Measurements from ENCODE around the gene MUSK.

Gene MUSK

DNA sequence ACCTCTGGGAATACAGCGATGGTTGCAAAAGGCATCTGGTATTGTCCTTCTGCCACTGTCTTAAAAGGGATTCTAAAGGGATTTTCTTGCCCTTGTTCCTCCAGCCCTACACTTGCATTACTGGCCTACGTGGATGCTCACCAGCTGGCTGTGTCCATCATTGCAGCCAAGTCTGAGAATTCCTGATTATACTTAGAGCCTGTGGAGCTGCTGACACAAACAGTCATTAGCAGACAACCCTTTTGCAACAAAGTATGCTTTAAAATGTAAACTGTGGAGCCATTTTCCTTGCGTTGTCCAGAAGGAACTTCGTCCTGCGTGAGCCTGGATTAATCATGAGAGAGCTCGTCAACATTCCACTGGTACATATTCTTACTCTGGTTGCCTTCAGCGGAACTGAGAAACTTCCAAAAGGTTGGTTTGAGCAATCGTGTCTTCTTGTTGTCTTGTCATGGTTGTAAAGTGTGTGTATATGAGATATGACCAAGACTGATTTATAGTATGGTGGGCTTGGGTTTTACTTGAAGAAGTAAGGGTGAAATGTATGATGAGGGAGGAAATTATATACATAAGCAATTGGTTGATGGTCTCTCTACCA is at the start of gene MUSK:
MUSK (plus strand) TSS at position 222 of the 598 bp plus-strand sequence; CDS start at position 336, 114 bp downstream.
- TF ChIP-seq ZNF384 (IDR thresholded peaks at IDR 0.05) (no peak), BHLHE40 (IDR thresholded peaks at IDR 0.05; ENCODE audit: borderline replicate concordance) (no peak), ARNT (IDR thresholded peaks at IDR 0.05) (no peak), ELF4 (IDR thresholded peaks at IDR 0.05) (no peak), TARDBP (IDR thresholded peaks at IDR 0.05) (no peak), NFRKB (IDR thresholded peaks at IDR 0.05) (no peak), CTBP1 (IDR thresholded peaks at IDR 0.05; ENCODE audit: borderline replicate concordance) (no peak), FOXM1 (IDR thresholded peaks at IDR 0.05; ENCODE audit: borderline replicate concordance) (no peak), L3MBTL2 (conservative IDR thresholded peaks at IDR 0.05) (no peak), FOXA1 (IDR thresholded peaks at IDR 0.05) (no peak), HDGF (IDR thresholded peaks at IDR 0.05; ENCODE audit: borderline replicate concordance) (no peak), LEF1 (IDR thresholded peaks at IDR 0.05; ENCODE audit: borderline replicate concordance) (no peak)
- TF ChIP-seq, protein P1, sequence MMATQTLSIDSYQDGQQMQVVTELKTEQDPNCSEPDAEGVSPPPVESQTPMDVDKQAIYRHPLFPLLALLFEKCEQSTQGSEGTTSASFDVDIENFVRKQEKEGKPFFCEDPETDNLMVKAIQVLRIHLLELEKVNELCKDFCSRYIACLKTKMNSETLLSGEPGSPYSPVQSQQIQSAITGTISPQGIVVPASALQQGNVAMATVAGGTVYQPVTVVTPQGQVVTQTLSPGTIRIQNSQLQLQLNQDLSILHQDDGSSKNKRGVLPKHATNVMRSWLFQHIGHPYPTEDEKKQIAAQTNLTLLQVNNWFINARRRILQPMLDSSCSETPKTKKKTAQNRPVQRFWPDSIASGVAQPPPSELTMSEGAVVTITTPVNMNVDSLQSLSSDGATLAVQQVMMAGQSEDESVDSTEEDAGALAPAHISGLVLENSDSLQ (IDR thresholded peaks at IDR 0.05), result no peak
- POLR2A ChIA-PET, result no interaction called here

DNA sequence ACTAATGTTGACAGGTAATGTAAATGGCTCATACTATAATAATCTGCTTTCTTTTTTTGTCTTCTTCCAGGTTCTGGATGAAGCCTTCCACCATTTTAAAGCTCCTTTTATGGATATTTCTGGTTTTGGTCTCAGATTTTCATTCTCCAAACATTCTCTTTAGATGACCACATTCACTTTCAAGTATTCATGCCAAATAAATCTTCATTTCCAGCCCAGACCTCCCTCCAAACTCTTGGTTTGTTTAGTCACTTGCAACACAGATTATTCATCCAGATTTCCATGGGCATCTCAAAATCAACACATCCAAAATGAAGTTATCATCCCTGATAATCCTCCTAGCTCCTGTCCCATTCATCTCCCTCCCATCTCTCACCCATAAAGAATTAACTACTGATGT is 48.8 kb upstream of the MUSK start:
- no peak for TF ChIP-seq HDGF (IDR thresholded peaks at IDR 0.05; ENCODE audit: borderline replicate concordance)
- TF ChIP-seq TARDBP (IDR thresholded peaks at IDR 0.05), result no peak
- TF ChIP-seq L3MBTL2 (conservative IDR thresholded peaks at IDR 0.05), result no peak
- TF ChIP-seq FOXK2 (IDR thresholded peaks at IDR 0.05), result no peak
- TF ChIP-seq NFRKB (IDR thresholded peaks at IDR 0.05), result no peak
- no peak for TF ChIP-seq BHLHE40 (IDR thresholded peaks at IDR 0.05; ENCODE audit: borderline replicate concordance)
- TF ChIP-seq FOXA1 (IDR thresholded peaks at IDR 0.05), result no peak
- TF ChIP-seq FOXM1 (IDR thresholded peaks at IDR 0.05; ENCODE audit: borderline replicate concordance), result no peak
- no peak for TF ChIP-seq ZNF384 (IDR thresholded peaks at IDR 0.05)
- no peak for TF ChIP-seq ARNT (IDR thresholded peaks at IDR 0.05)
- TF ChIP-seq SP1 (IDR thresholded peaks at IDR 0.05), result no peak
- TF ChIP-seq, protein P1 (IDR thresholded peaks at IDR 0.05), result no peak
- TF ChIP-seq LEF1 (IDR thresholded peaks at IDR 0.05; ENCODE audit: borderline replicate concordance), result no peak
- TF ChIP-seq CTBP1 (IDR thresholded peaks at IDR 0.05; ENCODE audit: borderline replicate concordance), result no peak
- no peak for DNase-seq (ENCODE audit: extremely low spot score)
- ChIA-PET POLR2A (interaction anchor here (1.4 kb wide), 1 partner anchor 363 kb away, joined by 3 read pairs; no protein-coding TSS in a partner anchor), CTCF (interaction anchor here (1.2 kb wide), 1 partner anchor 20 kb away, joined by 3 read pairs; no protein-coding TSS in a partner anchor)

More for the DNA sequence above, at the start of gene MUSK:
- CTCF ChIA-PET, result no interaction called here
- no peak for DNase-seq (ENCODE audit: extremely low spot score)

GRCh38 chr9:110620726-110621125 is 47.9 kb upstream of the MUSK start:
- TF ChIP-seq NFRKB (IDR thresholded peaks at IDR 0.05) (no peak), ZNF384 (IDR thresholded peaks at IDR 0.05) (no peak), TARDBP (IDR thresholded peaks at IDR 0.05) (no peak)
- ChIA-PET CTCF (interaction anchor here (1.2 kb wide), 1 partner anchor 19 kb away, joined by 3 read pairs; no protein-coding TSS in a partner anchor), POLR2A (no interaction called here)
- no peak for DNase-seq (ENCODE audit: extremely low spot score)

DNA sequence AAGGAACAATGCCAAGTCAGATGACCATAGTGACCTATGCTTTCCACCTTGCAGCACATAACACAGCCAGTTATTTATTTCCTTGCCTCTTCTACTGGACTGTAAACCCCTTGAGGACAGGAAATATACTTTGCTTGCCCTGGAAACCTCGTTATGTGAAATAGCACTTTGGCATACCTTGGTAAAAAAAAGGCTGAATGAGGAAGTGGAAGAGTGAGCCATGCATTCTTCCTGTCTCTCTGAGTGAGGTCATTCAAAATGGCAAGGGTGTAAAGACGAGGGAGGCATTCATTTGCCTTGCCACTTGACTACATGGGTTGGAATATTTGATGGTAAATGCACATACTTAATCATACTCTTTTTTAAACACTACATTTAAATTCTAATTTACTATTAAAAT is 46.2 kb upstream of the MUSK start:
- POLR2A ChIA-PET, result no interaction called here
- CTCF ChIA-PET, result interaction anchor here (0.7 to 1.8 kb wide), 2 partner anchors 194 to 439 kb away, joined by 3 to 10 read pairs; no protein-coding TSS in a partner anchor
- TF ChIP-seq FOXA1 (IDR thresholded peaks at IDR 0.05) (no peak), L3MBTL2 (conservative IDR thresholded peaks at IDR 0.05) (no peak), NFRKB (IDR thresholded peaks at IDR 0.05) (no peak), FOXM1 (IDR thresholded peaks at IDR 0.05; ENCODE audit: borderline replicate concordance) (no peak), TARDBP (IDR thresholded peaks at IDR 0.05) (no peak), FOXK2 (IDR thresholded peaks at IDR 0.05) (no peak), HDGF (IDR thresholded peaks at IDR 0.05; ENCODE audit: borderline replicate concordance) (no peak), ZNF384 (IDR thresholded peaks at IDR 0.05) (no peak), SP1 (IDR thresholded peaks at IDR 0.05) (no peak), ELF4 (IDR thresholded peaks at IDR 0.05) (no peak), CTBP1 (IDR thresholded peaks at IDR 0.05; ENCODE audit: borderline replicate concordance) (no peak), SUZ12 (IDR thresholded peaks at IDR 0.05) (no peak), ARNT (IDR thresholded peaks at IDR 0.05) (no peak)
- TF ChIP-seq, protein P1 (IDR thresholded peaks at IDR 0.05), result no peak
- no peak for DNase-seq (ENCODE audit: extremely low spot score)

DNA sequence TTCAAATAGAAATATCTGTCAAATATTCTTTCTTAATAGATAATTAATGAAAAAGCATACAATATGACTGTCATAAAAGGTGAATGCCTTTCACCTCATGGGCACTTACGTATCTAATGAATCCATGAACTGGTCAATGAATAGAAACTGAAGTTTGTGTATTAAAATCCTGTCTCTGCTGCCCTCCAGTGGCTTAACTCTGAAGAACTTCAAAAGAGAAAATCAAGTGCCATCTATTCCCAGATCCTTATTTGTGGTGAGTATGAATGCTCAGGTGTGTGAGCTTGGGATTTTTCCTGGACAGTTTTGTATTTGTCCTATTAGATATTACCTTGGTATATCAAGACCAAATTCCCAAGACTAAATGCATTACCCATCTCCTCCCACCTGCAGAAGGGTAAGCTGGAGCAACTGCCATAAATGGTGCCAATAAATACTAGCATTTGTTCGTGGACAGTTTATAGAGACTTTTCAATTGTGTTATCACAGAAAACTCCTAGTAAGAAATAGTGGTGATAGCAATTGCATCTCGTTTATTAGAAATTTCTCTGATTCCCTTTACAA is 45.0 kb upstream of the MUSK start:
- TF ChIP-seq LEF1 (IDR thresholded peaks at IDR 0.05; ENCODE audit: borderline replicate concordance) (no peak), NFRKB (IDR thresholded peaks at IDR 0.05) (no peak), SP1 (IDR thresholded peaks at IDR 0.05) (no peak), ZNF384 (IDR thresholded peaks at IDR 0.05) (no peak), BHLHE40 (IDR thresholded peaks at IDR 0.05; ENCODE audit: borderline replicate concordance) (no peak), FOXA1 (IDR thresholded peaks at IDR 0.05) (no peak), ELF4 (IDR thresholded peaks at IDR 0.05) (no peak), ARNT (IDR thresholded peaks at IDR 0.05) (no peak), HDGF (IDR thresholded peaks at IDR 0.05; ENCODE audit: borderline replicate concordance) (no peak), L3MBTL2 (conservative IDR thresholded peaks at IDR 0.05) (no peak), FOXM1 (IDR thresholded peaks at IDR 0.05; ENCODE audit: borderline replicate concordance) (no peak), FOXK2 (IDR thresholded peaks at IDR 0.05) (no peak), CTBP1 (IDR thresholded peaks at IDR 0.05; ENCODE audit: borderline replicate concordance) (no peak), TARDBP (IDR thresholded peaks at IDR 0.05) (no peak), SUZ12 (IDR thresholded peaks at IDR 0.05) (no peak)
- TF ChIP-seq, protein P1 (IDR thresholded peaks at IDR 0.05), result no peak
- DNase-seq (ENCODE audit: extremely low spot score), result peak; percentile 49
- ChIA-PET CTCF (interaction anchor here (1.0 to 1.8 kb wide), 5 partner anchors 12 to 440 kb away, joined by 3 to 10 read pairs (median 4); partner anchors contain the start of gene SVEP1), POLR2A (no interaction called here)

Data from HEK293T (cell line).